ENCODE results near the gene ZNF350.

DNA sequence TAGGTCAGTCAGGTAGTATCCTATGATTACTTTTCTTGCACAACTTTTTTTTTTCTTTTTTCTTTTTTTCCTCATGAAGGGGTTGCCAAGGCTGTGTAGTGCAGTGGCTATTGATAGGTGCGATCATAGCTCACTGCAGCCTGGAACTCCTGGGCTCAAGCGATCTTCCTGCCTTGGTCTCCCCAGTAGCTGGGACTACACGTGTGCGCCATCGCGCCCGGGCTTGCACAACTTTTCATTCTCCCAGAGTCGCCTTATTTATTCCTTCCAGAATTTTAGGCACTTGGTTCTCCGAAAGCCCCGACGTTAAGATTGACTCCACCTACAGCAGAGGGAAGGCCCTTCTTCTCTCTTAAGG, 60.2 kb downstream of the ZNF350 start:
- no peak for TF ChIP-seq EZH2phosphoT487 (IDR thresholded peaks at IDR 0.05; ENCODE audit: low read depth)
- TF ChIP-seq, protein P1, sequence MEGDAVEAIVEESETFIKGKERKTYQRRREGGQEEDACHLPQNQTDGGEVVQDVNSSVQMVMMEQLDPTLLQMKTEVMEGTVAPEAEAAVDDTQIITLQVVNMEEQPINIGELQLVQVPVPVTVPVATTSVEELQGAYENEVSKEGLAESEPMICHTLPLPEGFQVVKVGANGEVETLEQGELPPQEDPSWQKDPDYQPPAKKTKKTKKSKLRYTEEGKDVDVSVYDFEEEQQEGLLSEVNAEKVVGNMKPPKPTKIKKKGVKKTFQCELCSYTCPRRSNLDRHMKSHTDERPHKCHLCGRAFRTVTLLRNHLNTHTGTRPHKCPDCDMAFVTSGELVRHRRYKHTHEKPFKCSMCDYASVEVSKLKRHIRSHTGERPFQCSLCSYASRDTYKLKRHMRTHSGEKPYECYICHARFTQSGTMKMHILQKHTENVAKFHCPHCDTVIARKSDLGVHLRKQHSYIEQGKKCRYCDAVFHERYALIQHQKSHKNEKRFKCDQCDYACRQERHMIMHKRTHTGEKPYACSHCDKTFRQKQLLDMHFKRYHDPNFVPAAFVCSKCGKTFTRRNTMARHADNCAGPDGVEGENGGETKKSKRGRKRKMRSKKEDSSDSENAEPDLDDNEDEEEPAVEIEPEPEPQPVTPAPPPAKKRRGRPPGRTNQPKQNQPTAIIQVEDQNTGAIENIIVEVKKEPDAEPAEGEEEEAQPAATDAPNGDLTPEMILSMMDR (IDR thresholded peaks at IDR 0.05; ENCODE audit: low read depth, low read length): no peak
